ENCODE data around the gene C1QTNF12.

DNA sequence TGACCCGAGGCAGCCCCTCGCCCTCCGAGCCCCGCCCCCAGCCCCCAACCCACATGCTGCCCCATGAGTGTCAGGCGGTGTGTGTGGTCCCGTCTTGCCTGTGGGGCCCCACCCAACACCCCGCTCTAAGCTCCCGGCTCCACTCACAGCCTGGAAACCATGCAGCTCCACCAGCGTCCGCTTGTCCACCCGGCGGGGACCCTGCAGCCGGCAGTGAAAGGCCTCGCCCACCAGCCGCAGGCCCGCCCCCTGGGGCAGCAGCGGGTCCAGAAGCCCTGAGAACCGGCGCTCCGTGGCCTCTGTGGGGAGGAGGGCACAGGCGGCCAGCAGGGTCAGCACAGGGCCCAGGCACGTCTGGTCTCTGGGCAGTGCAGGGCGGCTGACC, 2.7 kb downstream of the C1QTNF12 start:
- TF ChIP-seq, protein P1, sequence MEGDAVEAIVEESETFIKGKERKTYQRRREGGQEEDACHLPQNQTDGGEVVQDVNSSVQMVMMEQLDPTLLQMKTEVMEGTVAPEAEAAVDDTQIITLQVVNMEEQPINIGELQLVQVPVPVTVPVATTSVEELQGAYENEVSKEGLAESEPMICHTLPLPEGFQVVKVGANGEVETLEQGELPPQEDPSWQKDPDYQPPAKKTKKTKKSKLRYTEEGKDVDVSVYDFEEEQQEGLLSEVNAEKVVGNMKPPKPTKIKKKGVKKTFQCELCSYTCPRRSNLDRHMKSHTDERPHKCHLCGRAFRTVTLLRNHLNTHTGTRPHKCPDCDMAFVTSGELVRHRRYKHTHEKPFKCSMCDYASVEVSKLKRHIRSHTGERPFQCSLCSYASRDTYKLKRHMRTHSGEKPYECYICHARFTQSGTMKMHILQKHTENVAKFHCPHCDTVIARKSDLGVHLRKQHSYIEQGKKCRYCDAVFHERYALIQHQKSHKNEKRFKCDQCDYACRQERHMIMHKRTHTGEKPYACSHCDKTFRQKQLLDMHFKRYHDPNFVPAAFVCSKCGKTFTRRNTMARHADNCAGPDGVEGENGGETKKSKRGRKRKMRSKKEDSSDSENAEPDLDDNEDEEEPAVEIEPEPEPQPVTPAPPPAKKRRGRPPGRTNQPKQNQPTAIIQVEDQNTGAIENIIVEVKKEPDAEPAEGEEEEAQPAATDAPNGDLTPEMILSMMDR (IDR thresholded peaks at IDR 0.05): no peak
- TF ChIP-seq EZH2 (IDR thresholded peaks at IDR 0.05): no peak
- TF ChIP-seq EZH2phosphoT487 (IDR thresholded peaks at IDR 0.05): no peak

All from neural progenitor cell (in vitro differentiated cells).